K562 (cell line): Measurements from ENCODE around the gene RIT2. TPM values are rescaled to one million over a fixed set of nuclear protein-coding genes. Genes with fewer than 3 reads are reported as not detected.

Experiments used
- ATAC-seq: fragments of 200-7000 bp; cut with Tn5 transposase; 3 replicates; pipeline ENCODE4 v1.9.1; 2020; ENCODE audit warnings: moderate library complexity
- BruUV-seq: library from RNA; stranded (reverse); fragments of 400-500 nt; replicated peaks from 2 replicates; lab custom pipeline; 2021; lab: Mats Ljungman, UMichigan
- CTCF ChIA-PET: fragments of 300-600 bp; formaldehyde crosslinking; extraction: SDS; loops from one replicate; lab custom pipeline; 2021; ENCODE audit warnings: low intra/inter-chr PET ratio; lab: Yijun Ruan, JAX
- POLR2A ChIA-PET: fragments of 300-600, 350-650 bp; sonication (Branson Sonifier 250); formaldehyde crosslinking; extraction: SDS; loops from one replicate; lab custom pipeline; 2021; ENCODE audit warnings: antibody characterized with exemption, inconsistent platforms; lab: Yijun Ruan, JAX
- DNase-seq, 4 experiments: peaks; one replicate each; pipeline versions ENCODE4 v3.0.0 to v3.0.0-alpha.2; 2011 to 2018; ENCODE audit warnings: low spot score in 3 of 4, mixed read lengths in 3 of 4; ENCODE audit errors: extremely low read depth in 1 of 4
- FAIRE-seq: peaks from 2 replicates; lab custom pipeline; 2011; peaks lifted over from hg19 to GRCh38; lab: Jason Lieb, UNC
- H2AFZ ChIP-seq: 2 replicates; pipeline ENCODE4 v1.6.0; 2011; ENCODE audit warnings: low read depth, low read length, control low read depth, inconsistent platforms
- H3K27ac ChIP-seq: fragments of 200-600 bp; 3 replicates; pipeline ENCODE4 v1.8.0; 2011; ENCODE audit warnings: low read depth, mild to moderate bottlenecking, control low read depth, inconsistent platforms, low read length, moderate library complexity, mixed read lengths; ENCODE audit errors: extremely low read depth
- H3K27me3 ChIP-seq, 2 experiments: fragments of 300-600 bp in 1 of 2; 2 replicates in 1 of 2; 3 replicates in 1 of 2; pipeline versions ENCODE4 v1.6.0 to v1.8.0; 2011; ENCODE audit warnings: inconsistent platforms in 2 of 2, low read length in 2 of 2, mild to moderate bottlenecking in 1 of 2, mixed read lengths in 1 of 2, moderate library complexity in 1 of 2; ENCODE audit not compliant: control insufficient read depth in 2 of 2, insufficient read depth in 2 of 2
- H3K36me3 ChIP-seq: fragments of 300-600 bp; 3 replicates; pipeline ENCODE4 v1.8.0; 2011; ENCODE audit warnings: mild to moderate bottlenecking, low read length, inconsistent platforms; ENCODE audit not compliant: control insufficient read depth, insufficient read depth
- H3K4me1 ChIP-seq, 2 experiments: fragments of 200-600 bp in 1 of 2; replicated peaks in 1 of 2; 2 replicates in 1 of 2; 3 replicates in 1 of 2; pipeline versions ENCODE4 v1.5.1 to v1.8.0; 2011; ENCODE audit warnings: inconsistent platforms in 2 of 2, low read length in 2 of 2, mild to moderate bottlenecking in 1 of 2, mixed read lengths in 1 of 2, moderate library complexity in 1 of 2; ENCODE audit not compliant: control insufficient read depth in 2 of 2, insufficient read depth in 2 of 2
- H3K4me2 ChIP-seq: 2 replicates; pipeline ENCODE4 v1.6.1; 2011; ENCODE audit warnings: low read length, control low read depth, inconsistent platforms, mixed read lengths; ENCODE audit not compliant: insufficient read depth
- H3K4me3 ChIP-seq: fragments of 200-600 bp; sonication (generic), shearing (Covaris generic); 2 replicates; pipeline ENCODE4 v1.5.1; 2016; ENCODE audit warnings: control low read depth, inconsistent platforms
- H3K79me2 ChIP-seq: fragments of 200-600 bp; 3 replicates; pipeline ENCODE4 v1.8.0; 2011; ENCODE audit warnings: low read length, inconsistent platforms; ENCODE audit not compliant: control insufficient read depth, insufficient read depth
- H3K9ac ChIP-seq, 2 experiments: 2 replicates each; pipeline versions ENCODE4 v1.6.0 to v1.6.1; 2011; ENCODE audit warnings: low read depth in 2 of 2, low read length in 2 of 2, control low read depth in 1 of 2, inconsistent platforms in 1 of 2, mild to moderate bottlenecking in 1 of 2, mixed read lengths in 1 of 2; ENCODE audit not compliant: insufficient read depth in 1 of 2
- H3K9me1 ChIP-seq: one replicate; pipeline ENCODE4 v1.6.0; 2011; ENCODE audit warnings: inconsistent platforms, mild to moderate bottlenecking, low read length, moderate library complexity; ENCODE audit not compliant: control insufficient read depth, insufficient read depth
- H3K9me3 ChIP-seq: replicated peaks from 2 replicates; pipeline ENCODE4 v1.5.1; 2011; ENCODE audit warnings: low read depth, low read length, inconsistent platforms; ENCODE audit not compliant: control insufficient read depth, insufficient read depth
- H4K20me1 ChIP-seq: replicated peaks from 2 replicates; pipeline ENCODE4 v1.6.1; 2011; ENCODE audit warnings: low read length, inconsistent platforms, mixed read lengths; ENCODE audit not compliant: control insufficient read depth, insufficient read depth
- ATF2 ChIP-seq: sonication (generic); formaldehyde crosslinking; IDR thresholded peaks from 2 replicates; pipeline ENCODE4 v1.8.1; 2022; ENCODE audit warnings: missing genetic modification reagents
- ESRRB ChIP-seq: fragments of 250-450 bp; sonication (Bioruptor Pico); IDR thresholded peaks from 2 replicates; pipeline ENCODE4 v1.5.0; 2020; ENCODE audit warnings: mild to moderate bottlenecking, moderate library complexity, borderline replicate concordance
- NCOA1 ChIP-seq: fragments of 450-650 bp; IDR thresholded peaks from 2 replicates; pipeline ENCODE4 v1.6.1; 2016; ENCODE audit warnings: low read depth
- NELFE ChIP-seq: IDR thresholded peaks from 2 replicates; pipeline ENCODE4 v1.6.1; 2011; ENCODE audit warnings: mild to moderate bottlenecking; ENCODE audit not compliant: insufficient read depth, insufficient read length
- NEUROD1 ChIP-seq: fragments of 150-350 bp; IDR thresholded peaks from 2 replicates; pipeline ENCODE4 v1.6.1; 2014; ENCODE audit warnings: borderline replicate concordance, low read length, low read depth; ENCODE audit not compliant: partially characterized antibody
- TAF9B ChIP-seq: fragments of 450-650 bp; IDR thresholded peaks from 2 replicates; pipeline ENCODE4 v1.6.1; 2018; ENCODE audit warnings: mild to moderate bottlenecking; ENCODE audit not compliant: partially characterized antibody
- THRB ChIP-seq: fragments of 450-650 bp; formaldehyde crosslinking; conservative IDR thresholded peaks from 2 replicates; pipeline ENCODE4 v1.4.0; 2022; ENCODE audit warnings: mild to moderate bottlenecking, missing genetic modification characterization
- ZNF133 ChIP-seq: fragments of 250-450 bp; sonication (Bioruptor Pico); IDR thresholded peaks from 2 replicates; pipeline ENCODE4 v1.4.0; 2020; ENCODE audit warnings: mild to moderate bottlenecking
- ZNF318 ChIP-seq, 2 experiments: fragments of 450-650 bp; IDR thresholded peaks; 2 replicates each; pipeline ENCODE4 v1.6.1; 2016; ENCODE audit warnings: mild to moderate bottlenecking in 2 of 2, borderline replicate concordance in 1 of 2, low read depth in 1 of 2, moderate library complexity in 1 of 2
- ZSCAN29 ChIP-seq: fragments of 450-650 bp; IDR thresholded peaks from 2 replicates; pipeline ENCODE4 v1.6.1; 2017
- in situ Hi-C: fragments of 300-500 bp; cut with MboI; formaldehyde crosslinking; loops from 4 replicates; pipeline ENCODE4 v1.15.0; 2018; ENCODE audit warnings: inconsistent platforms, mixed read lengths
- intact Hi-C: fragments of 100-400 bp; cut with micrococcal nuclease; formaldehyde crosslinking; loops from 2 replicates; pipeline ENCODE4 v1.14.2; 2022
- polyA plus RNA-seq, 8 experiments: library from polyadenylated mRNA; depleted of rRNA in 4 of 8; stranded (reverse) in 5 of 8; unstranded in 3 of 8; fragments of >200 nt; fragmentation: Nextera tagmentation in 2 of 8; fragmentation: Illumina TruSeq in 1 of 8; extraction: Ambion mirVana in 2 of 8; extraction: Trizol in 1 of 8; gene quantifications; 2 replicates each; pipeline versions ENCODE4 v1.2.1 to v1.2.3, GENCODE V29; 2011 to 2014; ENCODE audit warnings: inconsistent platforms in 1 of 8, missing spikeins in 1 of 8
- total RNA-seq, 7 experiments: library from RNA; depleted of rRNA in 6 of 7; stranded (reverse); fragments of >200 nt in 6 of 7; fragmentation: Illumina TruSeq in 2 of 7; extraction: Trizol in 2 of 7; gene quantifications; 2 replicates each; pipeline versions ENCODE4 v1.2.1 to v1.2.3, GENCODE V29; 2011 to 2021; ENCODE audit warnings: low replicate concordance in 1 of 7

Gene RIT2
- total and polyA plus RNA-seq, 9 of the 15 experiments (the other 6 are each of a cell fraction or from before 2014, with no cell fraction given) = not detected

GRCh38 chr18:42742474-42742873, 373.0 kb downstream of the RIT2 start:
- H3K27ac ChIP-seq = no peak overlapping the region
- BruUV-seq = no TSS peak
- no peaks in the 10 kb centered on the region for H3K9me3 ChIP-seq
- no peak overlapping the region for H2AFZ ChIP-seq
- no peak overlapping the region for H3K4me3 ChIP-seq
- H3K79me2 ChIP-seq = no peaks in the 10 kb centered on the region
- no peaks in the 10 kb centered on the region for H3K9me1 ChIP-seq
- intact Hi-C loops = no loop called here
- H3K4me1 ChIP-seq = no peaks in the 10 kb centered on the region
- CTCF ChIA-PET = no interaction called here
- no peaks in the 10 kb centered on the region for H3K36me3 ChIP-seq
- no peaks in the 10 kb centered on the region for H4K20me1 ChIP-seq
- DNase-seq (no peak), FAIRE-seq (no peak)
- no peak overlapping the region for H3K4me2 ChIP-seq
- TF ChIP-seq NELFE (no peak), ESRRB (no peak), NCOA1 (no peak), ZSCAN29 (no peak), ZNF133 (CRISPR knock-in tag) (no peak), NEUROD1 (no peak), ATF2 (CRISPR knock-in tag) (no peak), THRB (CRISPR knock-in tag) (no peak), TAF9B (no peak), ZNF318 (IDR thresholded peaks at IDR 0.05; ENCODE audit: borderline replicate concordance in 1 of 2, low read depth in 1 of 2) (no peak)
- TF ChIP-seq, all 486 proteins: peak for 0
- no peaks in the 10 kb centered on the region for H3K27me3 ChIP-seq
- POLR2A ChIA-PET = no interaction called here
- no peak for ATAC-seq
- H3K9ac ChIP-seq = no peak overlapping the region
- in situ Hi-C loops = no loop called here
